Amniotic epithelial cell (primary cell): ENCODE data around the gene PRICKLE2.
A peak's percentile ranks its signal among the peaks of the same experiment; 100 is the strongest.

Source experiments
- DNase-seq: peaks from one replicate; pipeline ENCODE4 v3.0.0-alpha.2; 2010; ENCODE audit warnings: low read depth

PRICKLE2 gene

GRCh38 chr3:64224826-64225610, at the start of gene PRICKLE2:
TSS of gene PRICKLE2 (minus strand) at chr3:64225466. CDS start at chr3:64198927, 26,539 bp downstream.
- DNase-seq = peak; percentile 46

- DNase-seq = no peak
Observed at GRCh38 chr3:64272842-64273241, 47.6 kb upstream of the PRICKLE2 start.

- DNase-seq = peak; percentile 68
Observed at GRCh38 chr3:64272271-64272670, 47.0 kb upstream of the PRICKLE2 start.

GRCh38 chr3:64271631-64272030, 46.4 kb upstream of the PRICKLE2 start:
- peak; percentile 72 for DNase-seq

GRCh38 chr3:64270866-64271260, 45.6 kb upstream of the PRICKLE2 start:
- DNase-seq = no peak

GRCh38 chr3:64270142-64270865, 45.0 kb upstream of the PRICKLE2 start:
- DNase-seq = no peak

GRCh38 chr3:64268926-64269325, 43.7 kb upstream of the PRICKLE2 start:
- no peak for DNase-seq

GRCh38 chr3:64267721-64268604, 42.7 kb upstream of the PRICKLE2 start:
- peak; percentile 74 for DNase-seq

GRCh38 chr3:64266983-64267382, 41.7 kb upstream of the PRICKLE2 start:
- DNase-seq = peak; percentile 58

- peak; percentile 99 for DNase-seq
Observed at GRCh38 chr3:64266065-64266931, 41.0 kb upstream of the PRICKLE2 start.

GRCh38 chr3:64265646-64266045, 40.4 kb upstream of the PRICKLE2 start:
- DNase-seq = no peak

- peak; percentile 90 for DNase-seq
Observed at GRCh38 chr3:64264501-64265109, 39.3 kb upstream of the PRICKLE2 start.

- no peak for DNase-seq
Observed at GRCh38 chr3:64262574-64263114, 37.4 kb upstream of the PRICKLE2 start.

- DNase-seq = no peak
Observed at GRCh38 chr3:64260431-64260830, 35.2 kb upstream of the PRICKLE2 start.

- DNase-seq = no peak
Observed at GRCh38 chr3:64259636-64260035, 34.4 kb upstream of the PRICKLE2 start.

- peak; percentile 52 for DNase-seq
Observed at GRCh38 chr3:64257100-64257755, 32.0 kb upstream of the PRICKLE2 start.

GRCh38 chr3:64255741-64256340, 30.6 kb upstream of the PRICKLE2 start:
- DNase-seq = no peak

GRCh38 chr3:64254443-64254842, 29.2 kb upstream of the PRICKLE2 start:
- peak; percentile 38 for DNase-seq

GRCh38 chr3:64253689-64254088, 28.4 kb upstream of the PRICKLE2 start:
- peak; percentile 42 for DNase-seq

- DNase-seq = peak; percentile 57
Observed at GRCh38 chr3:64251019-64251418, 25.8 kb upstream of the PRICKLE2 start.
